HG03280 (cell line): Measurements from ENCODE around the gene MDFIC.

Source experiments
- ATAC-seq: cut with Tn5 transposase; IDR thresholded peaks from one replicate; pipeline ENCODE4 v1.9.1; 2021; ENCODE audit warnings: mild to moderate bottlenecking, moderate library complexity; ENCODE audit not compliant: unreplicated experiment

MDFIC gene

GRCh38 chr7:114986190-114987180 lies 64.6 kb downstream of the MDFIC start:
- ATAC-seq, result no peak

- no peak for ATAC-seq
Observed at GRCh38 chr7:114988026-114988425, 66.1 kb downstream of the MDFIC start.

DNA sequence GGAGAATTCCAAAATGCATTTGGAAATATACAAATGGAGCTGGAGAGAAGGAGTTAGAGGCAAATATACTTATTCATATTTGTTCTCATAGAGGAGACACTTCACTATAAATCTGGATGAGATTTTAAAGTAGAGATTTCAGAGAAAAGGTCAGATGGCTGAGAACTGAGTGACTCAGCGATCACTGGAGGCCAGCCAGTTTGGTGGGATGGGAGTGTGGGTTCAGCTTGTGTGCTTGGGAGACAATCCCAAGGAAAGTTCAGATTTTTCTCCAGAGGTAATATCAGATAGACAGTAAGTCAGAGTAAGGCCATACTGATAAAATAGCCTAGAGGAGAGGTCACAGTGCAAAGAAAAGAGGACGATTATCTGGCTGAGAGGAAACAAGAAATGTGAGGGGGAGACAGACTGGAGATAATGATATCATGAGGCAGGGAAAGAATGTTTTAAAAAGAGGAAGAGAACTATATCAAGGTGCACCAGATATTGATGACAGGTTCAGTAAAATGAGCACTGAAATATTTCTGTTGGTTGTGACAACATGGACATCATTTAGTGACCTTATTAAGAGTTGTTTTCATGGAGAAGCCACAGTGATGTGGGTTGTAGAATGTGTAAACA lies 67.0 kb downstream of the MDFIC start:
- ATAC-seq, result no peak

DNA sequence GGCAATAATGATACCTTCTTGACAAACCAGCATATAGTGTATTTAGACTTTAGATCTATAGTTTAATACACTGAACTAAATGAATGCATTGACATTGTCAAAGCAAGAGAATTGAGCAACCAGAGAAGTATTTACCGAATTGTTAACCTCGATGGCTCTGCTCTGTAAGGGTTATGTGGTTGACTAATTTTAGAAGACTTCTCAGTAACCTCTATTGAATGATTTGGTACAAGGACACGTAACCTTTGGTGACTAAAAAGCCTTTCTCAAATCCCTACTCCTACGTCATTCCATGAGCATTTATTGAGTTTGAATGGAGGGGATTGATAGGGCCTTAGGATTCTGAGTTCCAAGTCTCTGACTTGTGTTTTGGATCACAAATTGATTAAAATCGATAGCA lies 67.6 kb downstream of the MDFIC start:
- ATAC-seq, result no peak

GRCh38 chr7:114997487-114998404 lies 75.9 kb downstream of the MDFIC start:
- ATAC-seq, result peak; percentile 57

DNA sequence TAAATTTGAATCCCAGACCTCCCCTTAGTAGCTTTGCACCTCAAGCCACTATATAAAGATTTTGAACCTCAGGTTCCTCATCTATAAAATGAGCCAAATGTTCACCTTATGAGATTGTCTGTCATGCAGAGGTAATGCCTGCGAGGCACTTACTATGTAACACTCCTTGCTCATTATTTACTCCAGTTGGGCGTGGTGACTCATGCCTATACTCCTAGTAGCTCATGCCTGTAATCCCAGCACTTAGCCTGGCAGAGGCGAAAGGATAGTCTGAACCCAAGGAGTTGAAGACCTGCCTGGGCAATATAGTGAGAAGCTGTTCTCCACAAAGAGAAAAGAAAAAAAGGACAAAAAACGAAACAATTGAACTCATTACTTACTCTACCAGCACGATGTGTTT lies 82.2 kb downstream of the MDFIC start:
- ATAC-seq, result no peak

- ATAC-seq, result no peak
Observed at GRCh38 chr7:115005251-115005650, 83.4 kb downstream of the MDFIC start.

DNA sequence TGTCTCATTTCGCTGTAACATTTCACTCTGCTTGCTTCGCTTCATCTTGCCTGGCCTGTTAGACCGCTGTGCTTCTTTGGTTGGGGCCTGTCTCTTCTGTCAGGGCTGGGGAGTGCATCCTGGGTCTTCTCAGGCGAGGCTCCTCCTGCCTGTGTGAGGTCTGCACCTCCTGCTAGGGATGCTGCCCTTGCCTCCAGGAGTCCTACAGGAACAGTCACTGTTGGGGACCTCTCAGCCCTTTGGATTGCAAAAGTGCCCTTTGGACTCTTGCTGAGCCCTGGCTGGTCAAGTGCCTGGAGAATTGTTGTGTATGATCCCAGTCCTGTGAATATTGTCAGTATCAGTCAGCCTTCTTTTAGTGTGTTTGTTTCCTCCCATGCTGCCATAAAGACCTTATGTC lies 84.1 kb downstream of the MDFIC start:
- ATAC-seq, result no peak

GRCh38 chr7:115007751-115008150 lies 85.9 kb downstream of the MDFIC start:
- ATAC-seq, result no peak

GRCh38 chr7:115008465-115009114 lies 86.7 kb downstream of the MDFIC start:
- ATAC-seq, result peak; percentile 44

DNA sequence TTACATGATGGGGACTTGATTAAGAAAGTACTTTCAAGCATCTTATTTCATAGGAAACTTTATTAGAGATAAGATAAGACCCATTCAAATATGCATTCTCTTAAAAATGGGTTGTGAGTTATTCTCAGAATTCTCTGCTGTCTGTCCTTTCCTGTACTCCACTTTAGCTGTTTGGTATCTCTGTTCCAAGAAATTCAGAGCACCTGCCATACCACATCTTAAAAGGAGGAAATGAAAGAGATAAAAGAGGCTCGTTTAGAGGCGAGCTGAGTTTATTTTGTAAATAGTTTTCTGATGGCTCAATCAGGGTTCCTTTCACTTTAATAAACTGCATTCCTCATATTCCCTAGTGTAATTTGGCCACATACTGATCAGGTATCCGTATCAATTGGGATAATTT lies 87.2 kb downstream of the MDFIC start:
- peak; percentile 78 for ATAC-seq

- no peak for ATAC-seq
Observed at GRCh38 chr7:115009736-115010440, 88.0 kb downstream of the MDFIC start.

DNA sequence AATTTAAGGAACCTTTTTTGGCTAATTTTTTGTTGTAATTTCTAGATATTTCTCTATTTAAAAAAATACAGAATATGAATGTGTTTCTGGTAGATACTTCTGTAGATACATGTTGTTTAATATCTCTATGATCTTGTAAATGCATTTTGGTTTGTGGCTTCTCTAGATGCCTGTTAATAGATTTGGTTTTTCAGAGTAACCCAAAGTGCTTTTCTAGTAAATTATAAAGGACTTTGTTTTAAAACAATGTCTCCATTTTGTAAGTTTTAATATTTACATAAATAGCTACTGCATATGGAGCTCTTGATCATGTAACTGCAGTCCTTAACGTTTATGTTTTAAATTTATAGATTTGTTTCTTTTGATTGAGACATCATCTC lies 88.5 kb downstream of the MDFIC start:
- ATAC-seq, result no peak

GRCh38 chr7:115013886-115014285 lies 92.0 kb downstream of the MDFIC start:
- no peak for ATAC-seq

GRCh38 chr7:115014794-115015193 lies 92.9 kb downstream of the MDFIC start:
- no peak for ATAC-seq

DNA sequence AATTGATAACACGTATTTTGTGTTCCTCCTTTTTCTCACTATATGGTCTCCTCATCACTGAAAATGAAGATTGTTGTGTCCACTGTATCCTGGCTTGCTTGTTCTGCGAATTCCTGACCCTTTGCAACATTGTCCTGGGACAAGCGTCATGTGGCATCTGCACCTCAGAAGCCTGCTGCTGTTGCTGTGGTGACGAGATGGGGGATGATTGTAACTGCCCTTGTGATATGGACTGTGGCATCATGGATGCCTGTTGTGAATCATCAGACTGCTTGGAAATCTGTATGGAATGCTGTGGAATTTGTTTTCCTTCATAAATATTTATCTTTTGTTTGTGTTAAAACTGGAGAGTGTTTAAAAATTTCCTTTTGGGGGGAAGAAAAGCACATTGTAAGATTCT lies 93.7 kb downstream of the MDFIC start:
- ATAC-seq, result no peak

- no peak for ATAC-seq
Observed at GRCh38 chr7:115019882-115020605, 98.2 kb downstream of the MDFIC start.

- ATAC-seq, result no peak
Observed at GRCh38 chr7:115023219-115023618, 101.3 kb downstream of the MDFIC start.

- ATAC-seq, result no peak
Observed at GRCh38 chr7:115024276-115024675, 102.4 kb downstream of the MDFIC start.
